Muscle of leg (tissue), 11 donors: Measurements from ENCODE around the gene DNAJA3. TPM values are rescaled to one million over a fixed set of nuclear protein-coding genes. Genes with fewer than 3 reads are reported as not detected.
A peak's percentile ranks its signal among the peaks of the same experiment; 100 is the strongest.

Source experiments
- DNase-seq: peaks from one replicate; pipeline ENCODE4 v3.0.0; 2013
- H3K27ac ChIP-seq: one replicate; pipeline ENCODE4 v1.5.1; 2013; ENCODE audit warnings: mild to moderate bottlenecking, low read length, control low read depth
- H3K27me3 ChIP-seq: one replicate; pipeline ENCODE4 v1.6.1; 2013; ENCODE audit warnings: low read length; ENCODE audit not compliant: control insufficient read depth, insufficient read depth
- H3K36me3 ChIP-seq: one replicate; pipeline ENCODE4 v1.6.1; 2013; ENCODE audit warnings: low read length; ENCODE audit not compliant: control insufficient read depth, insufficient read depth
- H3K4me1 ChIP-seq: one replicate; pipeline ENCODE4 v1.6.1; 2013; ENCODE audit warnings: low read length; ENCODE audit not compliant: control insufficient read depth, insufficient read depth
- H3K4me3 ChIP-seq: one replicate; pipeline ENCODE4 v1.5.1; 2013; ENCODE audit warnings: low read length, control low read depth
- H3K9me3 ChIP-seq: replicated peaks from 2 replicates; pipeline ENCODE4 v1.6.1; 2013; ENCODE audit warnings: low read depth, low read length; ENCODE audit not compliant: control insufficient read depth
- WGBS: methylation state at CpG from one replicate; pipeline ENCODE4 v1.1.5; 2013; ENCODE audit warnings: missing lambda C conversion rate; ENCODE audit not compliant: insufficient coverage; 5-methylcytosine and 5-hydroxymethylcytosine counted together
- polyA plus RNA-seq, 8 donors: library from polyadenylated mRNA; unstranded; fragments of 120-200 nt; gene quantifications; one replicate each; pipeline versions ENCODE4 v1.2.1 to v1.2.3, GENCODE V29; 2013; ENCODE audit warnings: inconsistent platforms in 1 of 8, low replicate concordance in 1 of 8; ENCODE audit not compliant: insufficient read length in 8 of 8, insufficient read depth in 1 of 8
- total RNA-seq: library from RNA; stranded (reverse); fragments of 120-200 nt; gene quantifications from one replicate; pipeline ENCODE4 v1.2.4, GENCODE V29; 2013

Gene DNAJA3
- total and polyA plus RNA-seq, 9 donors: 23.8 to 33.5 (median 28.4) TPM

DNA sequence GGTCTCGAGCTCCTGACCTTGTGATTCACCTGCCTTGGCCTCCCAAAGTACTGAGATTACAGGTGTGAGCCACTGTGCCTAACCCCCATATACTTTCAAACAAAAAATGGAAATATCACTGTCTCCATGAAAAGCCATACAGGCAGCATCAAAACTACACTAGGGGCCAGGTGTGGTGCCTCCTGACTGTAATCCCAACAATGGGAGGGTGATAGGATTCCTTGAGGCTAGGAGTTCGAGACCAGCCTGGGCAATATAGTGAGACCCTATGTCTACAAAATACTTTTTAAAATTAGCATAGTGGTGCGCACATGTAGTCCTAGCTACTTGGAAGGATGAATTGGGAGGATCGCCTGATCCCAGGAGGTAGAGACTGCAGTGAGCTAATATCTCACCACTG lies 66.2 kb downstream of the DNAJA3 start:
- 89% methylated on average over 1 of the region's 4 CpGs for WGBS
- peaks cover 14% of the 10 kb centered on the region for H3K36me3 ChIP-seq
- H3K4me3 ChIP-seq: no peak overlapping the region
- no peaks in the 10 kb centered on the region for H3K4me1 ChIP-seq
- H3K9me3 ChIP-seq: no peaks in the 10 kb centered on the region
- no peaks in the 10 kb centered on the region for H3K27me3 ChIP-seq
- no peak overlapping the region for H3K27ac ChIP-seq
- no peak for DNase-seq

DNA sequence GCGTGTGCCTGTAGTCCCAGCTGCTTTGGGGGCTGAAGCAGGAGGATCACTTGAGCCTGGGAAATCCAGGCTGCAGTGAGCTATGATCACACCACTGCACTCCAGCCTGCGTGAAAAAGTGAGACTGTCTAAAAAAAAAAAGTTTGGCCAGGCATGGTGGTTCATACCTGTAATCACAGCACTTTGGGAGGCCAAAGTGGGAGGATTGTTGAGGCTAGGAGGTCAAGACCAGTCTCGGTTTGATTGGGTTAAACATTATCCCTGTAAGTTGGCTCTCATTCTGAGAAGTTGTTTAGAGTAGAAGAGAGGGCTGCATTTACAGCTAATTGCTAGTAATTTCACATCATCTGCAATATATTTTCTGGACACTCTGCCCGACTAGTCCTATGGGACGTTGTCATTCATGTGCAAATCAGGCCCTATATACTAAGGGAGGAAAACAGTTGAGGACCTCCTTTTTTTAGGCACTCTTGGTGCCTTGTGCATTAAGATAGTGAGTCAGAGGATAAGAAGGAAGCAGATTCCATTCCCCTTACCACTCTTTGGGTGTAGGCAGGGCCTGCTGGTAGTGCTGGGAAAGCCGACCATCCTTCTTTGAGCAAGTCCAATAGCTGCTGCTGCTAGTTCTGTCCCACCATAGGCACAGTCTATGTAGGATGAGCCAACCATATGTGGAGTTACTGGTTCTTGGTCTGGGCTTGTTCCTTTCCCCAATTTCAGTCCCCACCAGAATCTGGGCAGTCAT lies 69.2 kb downstream of the DNAJA3 start:
- Histone ChIP-seq H3K27me3 (no peaks in the 10 kb centered on the region), H3K9me3 (no peaks in the 10 kb centered on the region), H3K36me3 (peaks cover 4% of the 10 kb centered on the region), H3K4me3 (no peak overlapping the region), H3K4me1 (no peaks in the 10 kb centered on the region), H3K27ac (no peak overlapping the region)
- DNase-seq: no peak
- WGBS: 83% methylated on average over 1 of the region's 6 CpGs

DNA sequence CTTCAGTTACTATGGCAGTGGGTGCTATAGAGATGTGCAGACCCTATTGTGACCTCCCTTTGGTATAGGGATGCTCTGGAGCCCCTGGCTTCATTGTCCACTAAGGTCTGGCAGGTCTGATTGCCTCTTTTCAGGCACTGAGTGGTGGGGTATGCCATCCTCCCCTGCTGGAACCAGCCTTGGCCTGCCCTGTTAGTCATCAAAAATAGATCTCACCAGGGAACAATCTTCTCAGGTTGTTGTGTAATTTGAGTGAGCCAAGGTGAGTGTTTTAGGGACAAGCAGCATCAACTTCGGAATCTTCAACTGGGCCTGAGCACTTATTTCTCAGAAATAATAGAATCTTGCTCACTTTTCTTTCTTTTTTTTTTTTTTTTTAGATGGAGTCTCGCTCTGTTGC lies 70.1 kb downstream of the DNAJA3 start:
- Histone ChIP-seq H3K36me3 (peaks cover 1% of the 10 kb centered on the region), H3K4me1 (peaks cover 7% of the 10 kb centered on the region), H3K27me3 (no peaks in the 10 kb centered on the region), H3K4me3 (no peak overlapping the region), H3K27ac (no peak overlapping the region), H3K9me3 (no peaks in the 10 kb centered on the region)
- no CpG with 5 or more reads among the region's 2 CpGs for WGBS
- DNase-seq: no peak

DNA sequence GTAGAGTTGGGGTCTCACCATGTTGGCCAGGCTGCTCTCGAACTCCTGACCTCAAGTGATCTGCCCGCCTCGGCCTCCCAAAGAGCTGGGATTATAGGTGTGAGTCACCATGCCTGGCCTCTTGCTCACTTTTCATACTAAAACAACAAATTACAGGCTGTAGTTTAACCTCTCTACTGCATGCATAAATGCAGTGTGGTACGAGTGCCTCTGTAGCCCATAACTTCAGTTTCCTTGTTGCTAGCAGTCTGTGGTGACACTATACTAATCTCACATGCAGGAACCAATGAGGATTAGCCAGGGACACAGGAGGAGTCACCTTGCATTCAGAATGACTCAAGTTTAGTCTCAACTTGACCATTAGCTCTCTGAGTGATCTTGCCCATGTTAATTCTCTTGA lies 70.6 kb downstream of the DNAJA3 start:
- WGBS: 100% methylated on average over 1 of the region's 4 CpGs
- no peak overlapping the region for H3K27ac ChIP-seq
- no peak for DNase-seq
- no peaks in the 10 kb centered on the region for H3K9me3 ChIP-seq
- H3K4me3 ChIP-seq: no peak overlapping the region
- peaks cover 7% of the 10 kb centered on the region for H3K4me1 ChIP-seq
- no peaks in the 10 kb centered on the region for H3K27me3 ChIP-seq
- H3K36me3 ChIP-seq: no peaks in the 10 kb centered on the region

DNA sequence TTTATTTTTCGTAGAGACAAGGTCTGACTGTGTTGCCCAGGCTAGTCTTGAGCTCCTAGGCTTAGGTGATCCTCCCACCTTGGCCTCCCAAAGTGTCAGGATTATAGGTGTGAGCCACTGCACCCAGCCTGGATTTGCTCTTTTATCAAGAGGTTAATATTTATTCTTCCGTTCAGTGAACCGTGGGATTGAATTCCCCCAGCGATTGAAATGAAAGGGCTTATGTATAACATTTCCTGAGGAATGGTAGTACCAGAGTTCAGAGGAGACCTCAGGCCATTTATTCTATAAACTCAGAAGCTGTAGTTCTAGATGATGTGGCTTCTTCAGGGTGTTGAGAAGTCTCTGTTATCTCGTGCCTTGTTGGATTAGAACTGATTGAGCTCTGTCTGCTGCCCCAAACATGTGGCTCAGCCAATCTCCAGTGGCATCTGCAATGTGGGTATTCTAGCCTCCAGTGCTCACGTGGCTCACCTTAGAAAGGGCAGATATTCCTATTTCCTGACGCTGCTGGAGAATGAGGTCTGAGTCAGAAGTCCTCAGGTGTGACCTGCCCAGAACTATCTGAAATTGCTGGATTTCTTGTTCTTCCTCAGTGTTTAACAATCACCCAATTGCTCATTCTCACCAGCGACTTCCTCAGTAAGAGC lies 73.0 kb downstream of the DNAJA3 start:
- no peak overlapping the region for H3K27ac ChIP-seq
- no peaks in the 10 kb centered on the region for H3K9me3 ChIP-seq
- 84% methylated on average over 3 of the region's 8 CpGs for WGBS
- peaks cover 10% of the 10 kb centered on the region for H3K4me1 ChIP-seq
- no peaks in the 10 kb centered on the region for H3K27me3 ChIP-seq
- no peak for DNase-seq
- no peaks in the 10 kb centered on the region for H3K36me3 ChIP-seq
- no peak overlapping the region for H3K4me3 ChIP-seq

DNA sequence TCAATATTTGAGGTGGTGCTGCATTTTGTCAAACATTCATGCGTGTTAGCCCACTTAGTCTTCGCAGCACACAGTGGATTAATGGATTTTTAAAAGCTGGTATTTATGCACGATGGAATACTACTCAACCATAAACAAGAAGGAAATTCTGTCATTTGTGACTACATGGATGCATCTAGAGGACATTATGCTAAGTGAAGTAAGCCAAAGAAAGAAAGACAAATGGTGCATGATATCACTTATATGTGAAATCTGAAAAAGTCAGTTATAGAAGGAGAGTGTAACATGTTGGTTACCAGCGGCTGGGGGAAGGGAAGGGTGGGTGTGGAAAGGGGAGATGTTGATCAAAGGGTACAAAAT lies 73.5 kb downstream of the DNAJA3 start:
- H3K36me3 ChIP-seq: no peaks in the 10 kb centered on the region
- H3K9me3 ChIP-seq: no peaks in the 10 kb centered on the region
- H3K4me3 ChIP-seq: no peak overlapping the region
- WGBS: 88% methylated on average over 1 of the region's 4 CpGs
- H3K27ac ChIP-seq: no peak overlapping the region
- peaks cover 10% of the 10 kb centered on the region for H3K4me1 ChIP-seq
- no peaks in the 10 kb centered on the region for H3K27me3 ChIP-seq
- DNase-seq: no peak

DNA sequence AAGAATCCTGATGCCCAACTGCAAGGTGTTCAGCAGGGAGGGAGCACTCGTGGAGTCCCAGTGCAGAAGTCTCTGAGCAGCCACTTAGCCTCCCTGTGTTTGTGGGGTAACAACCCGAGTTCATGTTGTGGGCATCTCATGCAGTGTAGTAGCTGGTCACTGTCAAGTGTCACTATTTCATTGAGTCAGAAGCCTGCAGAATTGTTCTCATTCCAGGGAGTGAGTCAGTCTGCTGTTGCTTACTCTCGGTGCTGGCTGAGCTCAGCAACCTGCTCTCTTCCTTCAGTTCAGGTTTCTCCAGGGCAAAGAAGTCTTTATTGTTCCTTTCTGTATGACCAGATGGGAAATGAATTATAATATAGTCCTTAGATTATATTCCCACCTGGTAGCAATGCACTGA lies 74.6 kb downstream of the DNAJA3 start:
- no peak overlapping the region for H3K4me3 ChIP-seq
- H3K27me3 ChIP-seq: no peaks in the 10 kb centered on the region
- 64% methylated on average over 2 of the region's 3 CpGs for WGBS
- peak overlapping the region; percentile 45 for H3K27ac ChIP-seq
- no peaks in the 10 kb centered on the region for H3K9me3 ChIP-seq
- H3K4me1 ChIP-seq: peaks cover 10% of the 10 kb centered on the region
- peaks cover under 1% of the 10 kb centered on the region for H3K36me3 ChIP-seq
- peak; percentile 57 for DNase-seq

DNA sequence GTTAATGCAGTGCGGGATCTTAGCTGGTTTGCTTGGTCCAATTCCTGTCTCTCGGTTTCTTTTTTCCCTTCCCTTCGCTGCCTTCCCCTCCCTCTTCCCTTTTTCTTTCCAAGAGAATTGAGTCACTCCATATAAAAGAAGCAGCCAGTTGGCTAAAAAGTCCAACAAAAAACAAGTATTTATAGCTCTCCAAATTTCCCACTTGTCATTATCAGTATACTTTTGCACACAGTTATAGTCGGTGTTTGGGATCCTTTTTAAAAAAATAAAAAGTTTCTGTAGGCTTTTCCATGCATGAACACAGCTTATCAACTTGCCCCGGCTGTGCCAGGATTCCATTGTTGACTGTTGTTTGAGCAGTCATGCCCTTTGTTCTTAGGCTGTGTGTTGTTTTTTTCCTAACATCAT lies 75.4 kb downstream of the DNAJA3 start:
- peak overlapping the region; percentile 45 for H3K27ac ChIP-seq
- H3K4me3 ChIP-seq: no peak overlapping the region
- H3K27me3 ChIP-seq: no peaks in the 10 kb centered on the region
- H3K9me3 ChIP-seq: no peaks in the 10 kb centered on the region
- peaks cover 16% of the 10 kb centered on the region for H3K4me1 ChIP-seq
- H3K36me3 ChIP-seq: peaks cover 8% of the 10 kb centered on the region
- DNase-seq: peak; percentile 91
- no CpG with 5 or more reads among the region's 5 CpGs for WGBS

DNA sequence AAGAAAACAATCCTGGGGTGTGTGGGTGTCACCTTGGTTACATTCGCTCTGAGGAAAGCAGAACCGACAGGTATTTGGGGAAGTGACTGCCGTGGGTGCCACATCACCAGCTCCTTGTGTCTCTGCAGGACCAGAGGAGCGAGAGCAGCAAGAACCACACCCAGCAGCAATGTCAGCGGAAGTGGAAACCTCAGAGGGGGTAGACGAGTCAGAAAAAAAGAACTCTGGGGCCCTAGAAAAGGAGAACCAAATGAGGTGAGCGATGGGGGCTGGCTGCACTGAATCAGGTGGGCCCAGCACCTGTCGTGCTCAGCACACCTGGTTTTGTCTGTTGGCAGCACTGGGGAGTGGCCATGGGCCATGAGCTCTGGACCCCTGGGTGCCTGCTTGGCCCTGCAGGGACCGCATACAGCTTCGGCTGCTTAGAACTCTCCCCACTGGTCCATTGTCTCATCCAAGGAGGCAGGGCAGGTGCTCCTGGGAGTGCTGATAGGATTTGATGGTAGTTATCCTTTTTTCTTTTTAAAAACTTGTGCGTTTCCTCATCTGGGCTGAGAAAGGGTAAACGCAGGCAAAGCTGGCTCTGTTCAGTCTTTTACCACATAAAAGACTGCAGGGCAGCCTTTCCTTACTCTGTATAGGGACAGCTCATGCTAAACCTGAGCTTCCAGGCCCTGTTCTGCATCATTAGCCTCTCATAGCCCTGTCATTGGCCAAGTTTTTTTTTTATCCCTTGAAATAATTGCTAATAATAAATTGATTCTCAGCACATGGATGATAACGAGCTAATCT lies 79.9 kb downstream of the DNAJA3 start:
- H3K9me3 ChIP-seq: no peaks in the 10 kb centered on the region
- no peak overlapping the region for H3K27ac ChIP-seq
- DNase-seq: no peak
- H3K36me3 ChIP-seq: peaks cover 46% of the 10 kb centered on the region
- no peak overlapping the region for H3K4me3 ChIP-seq
- peaks cover 17% of the 10 kb centered on the region for H3K4me1 ChIP-seq
- 76% methylated on average over 8 of the region's 13 CpGs for WGBS
- H3K27me3 ChIP-seq: no peaks in the 10 kb centered on the region
